ENCODE results near the gene PTPRM. TPM values are rescaled to one million over a fixed set of nuclear protein-coding genes. Genes with fewer than 3 reads are reported as not detected.

PTPRM gene
- total and polyA plus RNA-seq, 2 of the 8 experiments (the other 6 are each of a cell fraction or from before 2014, with no cell fraction given) = 4.1 to 7.0 TPM

DNA sequence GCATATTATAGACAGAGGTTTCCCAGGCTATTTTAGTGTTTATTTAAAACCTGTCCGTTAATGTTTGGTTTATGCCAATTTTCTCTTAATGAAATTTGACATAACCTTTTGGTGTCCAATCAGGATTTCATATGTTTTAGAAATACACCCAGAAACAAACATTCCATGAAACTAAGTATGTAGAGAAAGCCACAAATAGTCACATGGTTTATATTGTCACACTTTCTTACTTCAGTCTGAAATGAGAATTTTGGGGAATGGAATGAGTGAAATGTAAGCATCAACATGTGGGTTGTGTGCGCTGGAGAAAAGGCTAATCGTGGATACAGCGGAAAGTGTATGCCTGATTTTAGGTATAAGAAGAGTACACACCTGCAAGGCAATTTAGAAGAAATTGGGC lies 765.2 kb downstream of the PTPRM start:
- Histone ChIP-seq H3K4me1 (replicated peaks in 1 of 4; ENCODE audit: control insufficient read depth in 3 of 4, insufficient read depth in 4 of 4, low read length in 3 of 4) (no peaks in the 10 kb centered on the region; a peak in 1 of 7 replicates), H3K36me3 (ENCODE audit: control insufficient read depth in 2 of 4, insufficient read depth in 4 of 4, low read length in 3 of 4) (no peaks in the 10 kb centered on the region), H3K18ac (ENCODE audit: extremely low read depth, low read length) (no peak overlapping the region), H4K8ac (ENCODE audit: extremely low read depth, insufficient read depth, low read length) (no peak overlapping the region), H3K56ac (replicated peaks; ENCODE audit: insufficient read length, low read depth, low read length) (no peak overlapping the region), H3K9ac (replicated peaks in 1 of 4; ENCODE audit: extremely low read depth in 1 of 4, low read depth in 3 of 4, low read length in 3 of 4) (no peak overlapping the region), H4K5ac (ENCODE audit: insufficient read length, low read depth, low read length) (no peak overlapping the region), H3K9me3 (ENCODE audit: insufficient read depth in 2 of 2, low read depth in 1 of 2, low read length in 1 of 2) (no peaks in the 10 kb centered on the region), H2BK120ac (replicated peaks; ENCODE audit: low read depth, low read length) (no peak overlapping the region), H3K14ac (ENCODE audit: insufficient read length) (no peak overlapping the region), H3K79me1 (ENCODE audit: low read depth, low read length) (no peaks in the 10 kb centered on the region), H2AFZ (ENCODE audit: low read length) (no peak overlapping the region), H3K23ac (ENCODE audit: insufficient read length) (no peak overlapping the region), H3K79me2 (ENCODE audit: control insufficient read depth in 1 of 2, insufficient read depth in 2 of 2, low read length in 2 of 2) (no peaks in the 10 kb centered on the region), H3K27me3 (replicated peaks in 1 of 4; ENCODE audit: control insufficient read depth in 3 of 4, extremely low read depth in 1 of 4, insufficient read depth in 3 of 4, low read length in 3 of 4) (no peaks in the 10 kb centered on the region), H3K4me3 (ENCODE audit: extremely low read depth in 1 of 4, insufficient read depth in 2 of 4, low read depth in 3 of 4, low read length in 4 of 4) (no peak overlapping the region), H3K4ac (replicated peaks; ENCODE audit: insufficient read length, low read depth, low read length) (no peak overlapping the region), H2BK15ac (ENCODE audit: low read length) (no peak overlapping the region), H2BK5ac (ENCODE audit: low read depth, low read length) (no peak overlapping the region), H4K91ac (replicated peaks; ENCODE audit: insufficient read length, low read length) (no peak overlapping the region), H4K20me1 (replicated peaks in 1 of 2; ENCODE audit: control insufficient read depth in 1 of 2, insufficient read depth in 2 of 2, low read length in 2 of 2) (no peaks in the 10 kb centered on the region), H2BK20ac (ENCODE audit: low read length) (no peak overlapping the region), H2BK12ac (ENCODE audit: low read depth, low read length) (no peak overlapping the region), H3K27ac (ENCODE audit: low read depth, low read length) (no peak overlapping the region), H3K23me2 (ENCODE audit: low read depth, low read length) (no peaks in the 10 kb centered on the region), H2AK5ac (ENCODE audit: low read depth, low read length) (no peak overlapping the region), H3K4me2 (ENCODE audit: insufficient read depth in 1 of 2, low read depth in 2 of 2, low read length in 2 of 2) (no peak overlapping the region)
- FAIRE-seq (no peak), DNase-seq (ENCODE audit: low read depth in 1 of 2, low spot score in 2 of 2) (no peak)
- ChIA-PET POLR2A (ENCODE audit: partially characterized antibody) (no interaction called here), CTCF (ENCODE audit: partially characterized antibody) (interaction anchor here (1.6 to 3.4 kb wide), 2 partner anchors 9 to 12 kb away, joined by 4 to 13 read pairs; no protein-coding TSS in a partner anchor)
- 85% methylated on average over 4 of the region's 4 CpGs; no CpG with 5 or more reads in 1 of the 2 experiments for WGBS, 2 experiments (ENCODE audit: extremely low coverage in 1 of 2, insufficient coverage in 1 of 2, insufficient read length in 1 of 2, insufficient replicate concordance in 2 of 2, low coverage in 1 of 2, low lambda C conversion rate in 2 of 2, missing lambda C conversion rate in 1 of 2)
- TF ChIP-seq POLR2A (IDR thresholded peaks at IDR 0.05; ENCODE audit: control extremely low read depth in 1 of 2, low read depth in 2 of 2, low read length in 2 of 2) = no peak
- TF ChIP-seq SP2 (IDR thresholded peaks at IDR 0.05; ENCODE audit: low read length) = no peak
- no peak for TF ChIP-seq SIX5 (IDR thresholded peaks at IDR 0.05; ENCODE audit: low read depth, low read length)
- TF ChIP-seq SAP30 (IDR thresholded peaks at IDR 0.05; ENCODE audit: insufficient read depth, insufficient replicate concordance, low read length) = no peak
- no peak for TF ChIP-seq POU5F1 (IDR thresholded peaks at IDR 0.05; ENCODE audit: low read depth, low read length)
